Dedifferentiated amniotic fluid mesenchymal stem cell (primary cell): ENCODE results near the gene PLPPR3.
A peak's percentile ranks its signal among the peaks of the same experiment; 100 is the strongest.
"Not testable (repeated sequence)": the region's sequence is repeated elsewhere in the genome, so short reads cannot be mapped to it uniquely, and the experiment has no call there.

Experiments used
- DNase-seq: peaks from one replicate; pipeline ENCODE4 v3.0.0-alpha.2; 2016; ENCODE audit errors: extremely low spot score

PLPPR3 gene

DNA sequence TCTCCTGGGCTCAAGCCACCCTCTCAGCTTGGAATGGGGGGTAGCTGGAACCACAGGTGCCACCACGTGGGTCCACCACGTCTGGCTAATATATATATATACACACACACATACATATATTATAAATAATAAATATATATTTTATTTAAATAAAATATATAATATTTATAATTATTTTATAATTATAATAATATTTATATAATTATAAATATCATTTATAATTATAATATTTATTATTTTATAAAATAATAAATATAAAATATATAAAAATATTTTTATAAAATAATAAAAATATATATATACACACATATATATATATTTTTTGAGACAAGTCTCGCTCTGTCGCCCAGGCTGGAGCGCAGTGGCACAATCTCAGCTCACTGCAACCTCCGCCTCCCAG, 32.8 kb upstream of the PLPPR3 start:
- no peak for DNase-seq

- not testable (repeated sequence) for DNase-seq
Measured at GRCh38 chr19:853614-854220, 32.0 kb upstream of the PLPPR3 start.

DNA sequence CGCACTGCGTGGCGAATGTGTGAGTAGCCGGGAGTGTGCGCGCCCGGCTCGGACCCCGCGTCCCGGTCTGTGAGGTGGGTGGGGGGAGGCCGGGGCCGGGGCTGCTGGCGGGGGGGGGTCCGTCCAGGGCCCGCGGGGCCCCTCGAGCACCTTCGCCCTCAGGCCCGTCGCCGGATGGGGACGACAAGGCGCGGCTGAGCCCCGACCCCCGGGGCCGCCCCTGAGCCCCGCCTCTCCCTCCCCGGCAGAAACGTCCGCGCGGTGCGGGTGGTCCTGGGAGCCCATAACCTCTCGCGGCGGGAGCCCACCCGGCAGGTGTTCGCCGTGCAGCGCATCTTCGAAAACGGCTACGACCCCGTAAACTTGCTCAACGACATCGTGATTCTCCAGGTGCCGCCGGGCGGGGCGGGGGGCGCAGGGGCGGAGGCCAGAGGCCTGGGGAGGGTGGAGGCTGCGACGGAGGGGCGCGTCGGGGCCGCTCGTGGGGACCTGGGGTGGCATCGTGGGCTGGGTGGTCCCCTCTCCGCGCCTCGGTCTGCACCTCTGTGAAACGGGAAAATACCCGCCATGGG, 31.3 kb upstream of the PLPPR3 start:
- no peak for DNase-seq

- DNase-seq, result no peak
Measured at GRCh38 chr19:852136-853013, 30.6 kb upstream of the PLPPR3 start, which contains the start of gene ELANE. TSS of gene ELANE (plus strand) at chr19:852303. CDS start at chr19:852329, 26 bp downstream.

- no peak for DNase-seq
Measured at GRCh38 chr19:850979-851335, 29.2 kb upstream of the PLPPR3 start.

DNA sequence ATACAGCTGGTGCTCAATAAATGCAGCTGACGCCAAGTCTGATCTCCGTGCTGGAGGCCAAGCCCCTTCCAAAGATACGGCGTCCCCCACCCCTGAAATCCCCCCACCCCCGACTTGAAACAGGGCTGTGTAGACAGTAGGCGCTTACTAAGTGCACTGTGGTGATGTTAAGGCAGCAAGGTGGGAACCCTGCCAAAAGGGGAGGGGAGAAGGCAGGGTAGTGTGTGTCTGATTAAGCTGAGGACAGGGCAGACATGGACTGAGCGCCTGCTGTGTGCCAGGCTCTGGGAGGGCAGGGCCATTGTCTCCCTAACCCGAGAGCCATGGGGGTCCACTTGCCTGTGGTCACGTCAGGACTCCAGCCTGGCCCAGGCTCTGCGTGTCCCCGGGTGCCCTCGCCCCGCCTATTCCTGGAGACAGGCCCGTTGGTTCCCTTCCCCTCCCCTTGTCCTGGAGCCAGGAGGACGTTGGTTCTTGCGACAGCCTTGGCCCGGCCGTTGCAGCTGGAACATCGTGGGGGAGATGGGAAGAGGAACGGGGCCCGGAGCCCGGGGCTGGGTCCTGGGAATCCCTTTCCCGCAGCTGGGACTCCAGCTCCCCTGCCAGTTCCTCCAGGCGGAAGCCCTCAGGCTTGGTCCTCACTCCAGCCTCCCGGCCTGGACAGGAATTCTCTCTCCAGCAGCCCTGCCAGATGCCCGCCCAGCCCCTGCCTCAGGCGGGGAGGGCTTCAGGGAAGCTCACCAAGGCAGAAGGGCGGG, 28.6 kb upstream of the PLPPR3 start:
- DNase-seq, result peak; percentile 89

DNA sequence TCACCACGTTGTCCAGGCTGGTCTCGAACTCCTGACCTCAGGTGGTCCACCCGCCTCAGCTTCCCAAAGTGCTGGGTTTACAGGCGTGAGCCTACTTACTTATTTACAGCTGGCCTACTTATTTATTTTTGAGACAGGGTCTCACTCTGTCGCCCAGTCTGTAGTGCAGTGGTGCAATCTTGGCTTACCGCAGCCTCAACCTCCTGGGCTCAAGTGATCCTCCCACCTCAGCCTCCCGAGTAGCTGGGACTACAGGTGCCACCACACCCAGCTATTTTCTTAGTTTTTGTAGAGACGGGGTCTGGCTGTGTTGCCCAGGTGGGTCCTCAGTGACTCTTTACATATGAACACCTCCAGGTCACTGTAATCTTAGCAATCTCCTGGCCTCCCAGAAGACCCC, 27.4 kb upstream of the PLPPR3 start:
- not testable (repeated sequence) for DNase-seq

DNA sequence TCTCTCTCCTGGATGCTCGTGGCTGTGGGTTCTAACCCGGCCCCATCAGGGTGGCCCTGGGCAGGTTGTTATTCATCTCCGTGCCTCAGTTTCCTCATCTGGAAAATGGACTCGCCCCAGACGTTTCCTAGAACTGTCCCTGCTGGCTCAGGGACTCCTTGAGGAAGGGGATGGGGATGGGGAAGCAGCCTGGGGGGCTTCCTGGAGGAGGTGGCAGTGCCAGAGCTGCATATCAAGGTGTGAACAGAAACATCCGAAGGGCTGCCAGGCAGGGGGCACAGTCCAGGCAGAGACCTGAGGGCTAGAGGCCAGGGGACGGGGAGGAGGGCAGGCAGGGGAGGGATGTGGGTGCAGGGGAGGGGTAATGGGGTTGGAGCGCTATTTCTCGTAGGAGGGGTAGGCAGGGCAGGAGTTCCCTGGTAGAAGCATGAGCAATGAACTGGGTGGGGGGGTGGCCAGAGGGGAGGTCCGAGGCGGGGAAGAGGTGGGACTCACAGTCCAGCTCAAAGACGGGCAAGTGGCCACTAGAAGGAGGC, 26.7 kb upstream of the PLPPR3 start:
- no peak for DNase-seq

DNA sequence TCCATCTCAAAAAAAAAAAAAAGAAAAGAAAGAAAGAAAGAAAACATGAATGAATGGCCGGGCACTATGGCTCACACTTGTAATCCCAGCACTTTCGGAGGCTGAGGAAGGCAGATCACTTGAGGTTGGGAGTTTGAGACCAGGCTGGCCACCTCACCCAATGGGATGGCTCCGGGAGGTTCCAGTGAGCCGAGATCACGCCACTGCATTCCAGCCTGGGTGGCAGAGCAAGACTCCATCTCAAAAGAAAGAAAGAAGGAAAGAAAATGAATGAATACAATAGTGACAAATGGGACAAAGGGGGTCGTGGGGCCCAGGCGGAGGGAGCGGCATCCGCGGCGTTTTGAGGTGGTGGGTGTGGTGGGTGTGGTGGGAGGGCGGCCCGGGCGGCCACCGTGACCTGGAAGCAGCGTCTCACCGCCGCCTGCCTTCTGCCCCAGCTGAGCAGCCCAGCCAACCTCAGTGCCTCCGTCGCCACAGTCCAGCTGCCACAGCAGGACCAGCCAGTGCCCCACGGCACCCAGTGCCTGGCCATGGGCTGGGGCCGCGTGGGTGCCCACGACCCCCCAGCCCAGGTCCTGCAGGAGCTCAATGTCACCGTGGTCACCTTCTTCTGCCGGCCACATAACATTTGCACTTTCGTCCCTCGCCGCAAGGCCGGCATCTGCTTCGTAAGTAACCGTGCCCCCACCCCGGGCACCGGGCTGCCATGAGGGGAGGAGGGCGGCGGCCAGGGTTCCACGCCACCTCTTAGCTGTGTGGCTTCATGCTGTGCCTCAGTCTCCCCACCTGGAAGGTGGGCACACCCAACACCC, 24.2 kb upstream of the PLPPR3 start:
- no peak for DNase-seq

- no peak for DNase-seq
Measured at GRCh38 chr19:844546-844971, 22.8 kb upstream of the PLPPR3 start.

- DNase-seq, result no peak
Measured at GRCh38 chr19:843836-844545, 22.2 kb upstream of the PLPPR3 start.

GRCh38 chr19:843180-843835, 21.6 kb upstream of the PLPPR3 start:
- no peak for DNase-seq

- not testable (repeated sequence) for DNase-seq
Measured at GRCh38 chr19:842802-843179, 21.0 kb upstream of the PLPPR3 start.

DNA sequence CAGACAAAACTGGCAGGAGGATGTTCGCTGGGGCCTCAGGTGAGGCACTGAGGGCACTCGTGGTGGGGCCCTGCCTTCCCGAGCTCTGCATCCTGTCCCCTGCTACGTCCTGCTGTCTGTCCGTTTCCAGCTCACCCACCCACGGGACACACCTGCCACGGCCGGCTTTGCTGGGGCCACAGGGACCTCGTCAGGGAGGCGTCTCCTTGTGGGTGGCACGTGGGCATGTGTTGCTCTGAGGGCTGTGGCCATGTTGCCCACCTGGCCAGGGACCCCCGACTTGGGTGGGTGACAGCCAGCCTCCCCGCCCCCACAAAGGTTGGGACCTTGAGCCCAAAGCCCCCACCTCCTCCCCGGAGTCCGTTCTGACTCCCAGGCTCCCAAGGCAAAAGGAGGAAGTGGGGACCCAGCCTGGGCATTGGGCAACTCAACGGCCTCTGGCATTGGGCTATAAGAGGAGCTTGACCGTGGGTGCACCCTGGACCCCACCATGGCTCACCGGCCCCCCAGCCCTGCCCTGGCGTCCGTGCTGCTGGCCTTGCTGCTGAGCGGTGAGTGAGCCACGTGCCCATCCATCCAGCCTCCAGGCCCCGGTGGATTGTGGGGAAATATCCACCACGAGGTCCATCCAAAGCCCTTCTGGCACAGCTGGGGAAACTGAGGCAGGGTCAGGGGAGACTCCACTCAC, 18.9 kb upstream of the PLPPR3 start, which contains the start of gene PRTN3:
Gene PRTN3 (plus strand): TSS at position 481 of the 688 bp plus-strand sequence. CDS start 10 bp downstream, at position 491.
- no peak for DNase-seq

DNA sequence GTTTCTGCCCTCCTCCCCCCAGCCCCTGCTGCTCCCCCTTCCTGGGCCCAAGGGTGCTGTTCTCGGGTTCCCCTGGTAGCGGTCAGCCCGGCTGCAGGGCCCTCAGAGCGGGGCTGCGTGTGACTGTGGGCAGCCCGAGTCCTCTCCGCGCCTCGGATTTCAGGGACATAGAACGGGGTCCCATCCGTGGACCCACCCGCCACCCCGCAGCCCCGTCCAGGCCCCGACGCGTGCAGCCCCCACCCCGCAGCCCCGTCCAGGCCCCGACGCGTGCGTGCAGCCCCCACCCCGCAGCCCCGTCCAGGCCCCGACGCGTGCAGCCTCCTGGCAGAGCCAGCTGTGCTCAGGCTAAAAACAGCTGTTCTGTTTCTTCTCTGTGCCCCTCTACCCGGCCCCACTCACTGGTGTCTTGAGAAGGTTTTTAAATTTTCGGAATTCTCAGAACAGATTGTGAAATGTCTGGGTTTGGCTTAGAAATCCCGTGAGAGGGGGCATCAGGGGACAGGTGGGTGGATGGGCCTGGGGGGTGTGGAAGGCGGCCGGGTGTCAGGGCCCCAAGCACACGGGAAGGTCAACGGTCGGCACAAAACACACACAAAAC, 13.6 kb upstream of the PLPPR3 start:
- no peak for DNase-seq

GRCh38 chr19:834216-834615, 12.5 kb upstream of the PLPPR3 start:
- DNase-seq, result no peak

DNA sequence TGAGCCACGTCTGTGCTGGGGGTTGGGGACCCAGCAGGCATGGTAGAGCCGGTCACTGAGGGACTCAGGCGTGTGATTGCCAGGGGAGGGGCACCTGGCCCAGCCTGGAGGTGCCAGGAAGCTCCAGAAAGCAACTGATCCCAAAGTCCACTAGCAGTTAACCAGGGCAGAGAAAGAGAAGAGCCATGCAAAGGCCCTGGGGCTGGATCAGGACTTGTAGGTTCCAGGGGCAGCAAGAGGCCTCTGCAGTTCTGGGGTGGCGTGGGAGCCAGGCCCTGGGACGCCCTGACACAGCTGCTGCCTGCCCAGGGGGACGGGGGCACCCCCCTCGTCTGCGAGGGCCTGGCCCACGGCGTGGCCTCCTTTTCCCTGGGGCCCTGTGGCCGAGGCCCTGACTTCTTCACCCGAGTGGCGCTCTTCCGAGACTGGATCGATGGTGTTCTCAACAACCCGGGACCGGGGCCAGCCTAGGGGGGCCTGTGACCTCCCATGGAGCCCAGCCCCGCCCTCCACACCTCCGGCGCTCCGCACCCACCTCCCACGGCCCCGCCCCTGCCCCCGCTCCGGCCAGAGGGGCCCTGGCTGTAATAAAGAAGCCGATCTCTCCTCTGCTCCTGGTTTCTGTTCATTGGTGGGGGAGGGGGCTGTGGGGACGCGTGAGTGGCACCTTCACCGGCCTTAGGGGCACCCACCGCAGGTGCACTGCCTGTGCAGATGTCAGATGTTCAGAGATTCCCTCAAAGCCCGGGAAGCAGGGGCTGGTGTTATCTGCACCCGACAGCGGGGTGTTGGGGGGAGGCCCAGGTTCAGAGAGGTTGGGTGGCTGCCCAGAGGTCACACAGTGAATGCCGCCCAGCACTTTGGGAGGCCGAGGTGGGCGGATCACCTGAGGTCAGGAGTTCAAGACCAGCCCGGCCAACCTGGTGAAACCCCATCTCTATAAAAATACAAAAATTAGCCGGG, 9.9 kb upstream of the PLPPR3 start:
- no peak for DNase-seq
